ENCODE results near the gene CARD10. TPM values are rescaled to one million over a fixed set of nuclear protein-coding genes. Genes with fewer than 3 reads are reported as not detected.

CARD10 gene
- total and polyA plus RNA-seq, 2 of the 8 experiments (the other 6 are each of a cell fraction or from before 2014, with no cell fraction given): 13.5 to 14.4 TPM

GRCh38 chr22:37545703-37546436, 26.7 kb upstream of the CARD10 start (continued):
- TF ChIP-seq, protein P1, sequence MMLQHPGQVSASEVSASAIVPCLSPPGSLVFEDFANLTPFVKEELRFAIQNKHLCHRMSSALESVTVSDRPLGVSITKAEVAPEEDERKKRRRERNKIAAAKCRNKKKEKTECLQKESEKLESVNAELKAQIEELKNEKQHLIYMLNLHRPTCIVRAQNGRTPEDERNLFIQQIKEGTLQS (IDR thresholded peaks at IDR 0.05; ENCODE audit: insufficient read depth, low read depth, low read length): no peak
